GM23338 (cell line): ENCODE data around the gene POLR2B. TPM values are rescaled to one million over a fixed set of nuclear protein-coding genes. Genes with fewer than 3 reads are reported as not detected.

Source experiments
- ATAC-seq: fragments of 200-7000 bp; cut with Tn5 transposase; 3 replicates; pipeline ENCODE4 v1.9.1; 2020
- DNase-seq: peaks from one replicate; pipeline ENCODE4 v3.0.0-alpha.2; 2015; ENCODE audit warnings: low spot score
- H2AFZ ChIP-seq: fragments of 200-600 bp; sonication (generic); 2 replicates; pipeline ENCODE4 v1.8.0; 2016; ENCODE audit warnings: antibody characterized with exemption, mild to moderate bottlenecking, moderate library complexity
- H3F3A ChIP-seq: fragments of 200-600 bp; sonication (generic); replicated peaks from 2 replicates; pipeline ENCODE4 v1.8.0; 2017; ENCODE audit warnings: antibody characterized with exemption, mixed run types, low read depth
- H3K27ac ChIP-seq: fragments of 200-600 bp; sonication (generic); 2 replicates; pipeline ENCODE4 v1.6.1; 2016; ENCODE audit warnings: low read depth
- H3K27me3 ChIP-seq: fragments of 200-600 bp; sonication (generic); 2 replicates; pipeline ENCODE4 v1.8.0; 2016; ENCODE audit warnings: mild to moderate bottlenecking, mixed run types, moderate library complexity; ENCODE audit not compliant: insufficient read depth
- H3K36me3 ChIP-seq: fragments of 200-600 bp; sonication (generic); 2 replicates; pipeline ENCODE4 v1.8.0; 2016; ENCODE audit warnings: mild to moderate bottlenecking; ENCODE audit not compliant: insufficient read depth
- H3K4me1 ChIP-seq: fragments of 200-600 bp; sonication (generic); 2 replicates; pipeline ENCODE4 v1.8.0; 2016; ENCODE audit warnings: mild to moderate bottlenecking, moderate library complexity; ENCODE audit not compliant: insufficient read depth
- H3K4me2 ChIP-seq: fragments of 200-600 bp; sonication (generic); 2 replicates; pipeline ENCODE4 v1.7.1; 2017; ENCODE audit warnings: mixed run types
- H3K4me3 ChIP-seq: fragments of 200-600 bp; sonication (generic); 2 replicates; pipeline ENCODE4 v1.6.1; 2016; ENCODE audit warnings: mixed run types
- H3K79me2 ChIP-seq: fragments of 200-600 bp; sonication (generic); replicated peaks from 2 replicates; pipeline ENCODE4 v1.8.0; 2017; ENCODE audit warnings: mild to moderate bottlenecking; ENCODE audit not compliant: insufficient read depth
- H3K9me2 ChIP-seq: fragments of 200-600 bp; sonication (generic); 2 replicates; pipeline ENCODE4 v1.8.0; 2017; ENCODE audit not compliant: insufficient read depth
- H4K20me1 ChIP-seq: fragments of 200-600 bp; sonication (generic); replicated peaks from 2 replicates; pipeline ENCODE4 v1.8.0; 2017; ENCODE audit warnings: mild to moderate bottlenecking; ENCODE audit not compliant: insufficient read depth
- H3K27ac Mint-ChIP-seq: 2 replicates; pipeline ENCODE4 v1.8.0; 2020; ENCODE audit warnings: inconsistent platforms, mild to moderate bottlenecking, moderate library complexity, mixed read lengths
- H3K27me3 Mint-ChIP-seq: 3 replicates; pipeline ENCODE4 v1.8.0; 2022; ENCODE audit warnings: low read depth, mild to moderate bottlenecking, moderate library complexity, mixed read lengths, inconsistent platforms; ENCODE audit not compliant: insufficient read depth, poor library complexity
- H3K36me3 Mint-ChIP-seq: 3 replicates; pipeline ENCODE4 v1.8.0; 2021; ENCODE audit warnings: low read depth, mild to moderate bottlenecking, inconsistent platforms, moderate library complexity, mixed read lengths
- H3K4me1 Mint-ChIP-seq: 3 replicates; pipeline ENCODE4 v1.8.0; 2020; ENCODE audit warnings: mild to moderate bottlenecking, inconsistent platforms, mixed read lengths
- H3K4me3 Mint-ChIP-seq: 3 replicates; pipeline ENCODE4 v1.8.0; 2021; ENCODE audit warnings: moderate library complexity, mild to moderate bottlenecking, inconsistent platforms, mixed read lengths
- H3K9me3 Mint-ChIP-seq: 3 replicates; pipeline ENCODE4 v1.8.0; 2020; ENCODE audit warnings: moderate library complexity, mild to moderate bottlenecking, inconsistent platforms, mixed read lengths
- CREB1 ChIP-seq: fragments of 250-450 bp; sonication (Bioruptor Pico); IDR thresholded peaks from 2 replicates; pipeline ENCODE4 v1.5.0; 2020; ENCODE audit warnings: low read depth, mild to moderate bottlenecking, moderate library complexity
- ETS1 ChIP-seq: IDR thresholded peaks from 2 replicates; pipeline ENCODE4 v1.6.1; 2016; ENCODE audit warnings: antibody characterized with exemption
- EZH2phosphoT487 ChIP-seq: fragments of 200-600 bp; sonication (generic); IDR thresholded peaks from one replicate; pipeline ENCODE4 v1.8.1; 2018; ENCODE audit warnings: antibody characterized with exemption; ENCODE audit not compliant: unreplicated experiment
- NANOG ChIP-seq: IDR thresholded peaks from 2 replicates; pipeline ENCODE4 v1.6.1; 2016; ENCODE audit warnings: antibody characterized with exemption, borderline replicate concordance
- STAT1 ChIP-seq: IDR thresholded peaks from one replicate; pipeline ENCODE4 v1.6.1; 2016; ENCODE audit warnings: antibody characterized with exemption; ENCODE audit not compliant: unreplicated experiment
- ZNF114 ChIP-seq: fragments of 250-450 bp; sonication (Bioruptor Pico); IDR thresholded peaks from 2 replicates; pipeline ENCODE4 v1.5.0; 2020; ENCODE audit warnings: mild to moderate bottlenecking, moderate library complexity
- ZNF462 ChIP-seq: fragments of 250-450 bp; sonication (Bioruptor Pico); IDR thresholded peaks from 2 replicates; pipeline ENCODE4 v1.5.0; 2020; ENCODE audit warnings: mild to moderate bottlenecking, moderate library complexity
- polyA plus RNA-seq: library from polyadenylated mRNA; unstranded; fragments of >200 nt; fragmentation: Nextera tagmentation; extraction: Ambion mirVana; gene quantifications from 2 replicates; pipeline ENCODE4 v1.2.1, GENCODE V29; 2016
- total RNA-seq: library from RNA; depleted of rRNA; stranded (reverse); fragments of >200 nt; shearing (Covaris generic); gene quantifications from 2 replicates; pipeline ENCODE4 v1.2.3, GENCODE V29; 2014
- TF ChIP-seq, protein P1 (sequence below), 2 experiments: fragments of 200-600 bp in 1 of 2; sonication (generic) in 1 of 2; conservative IDR thresholded peaks; 2 replicates each; pipeline versions ENCODE4 v1.5.1 to v1.6.1; 2016 to 2017; ENCODE audit warnings: antibody characterized with exemption in 2 of 2, low read depth in 2 of 2, mild to moderate bottlenecking in 2 of 2, moderate library complexity in 1 of 2
- TF ChIP-seq, protein P2 (sequence below): IDR thresholded peaks from one replicate; pipeline ENCODE4 v1.6.1; 2018; ENCODE audit warnings: antibody characterized with exemption; ENCODE audit not compliant: unreplicated experiment

The POLR2B gene
- total and polyA plus RNA-seq, 2 experiments from 2014 or later = 56.5 to 165 TPM

- TF ChIP-seq, protein P1, sequence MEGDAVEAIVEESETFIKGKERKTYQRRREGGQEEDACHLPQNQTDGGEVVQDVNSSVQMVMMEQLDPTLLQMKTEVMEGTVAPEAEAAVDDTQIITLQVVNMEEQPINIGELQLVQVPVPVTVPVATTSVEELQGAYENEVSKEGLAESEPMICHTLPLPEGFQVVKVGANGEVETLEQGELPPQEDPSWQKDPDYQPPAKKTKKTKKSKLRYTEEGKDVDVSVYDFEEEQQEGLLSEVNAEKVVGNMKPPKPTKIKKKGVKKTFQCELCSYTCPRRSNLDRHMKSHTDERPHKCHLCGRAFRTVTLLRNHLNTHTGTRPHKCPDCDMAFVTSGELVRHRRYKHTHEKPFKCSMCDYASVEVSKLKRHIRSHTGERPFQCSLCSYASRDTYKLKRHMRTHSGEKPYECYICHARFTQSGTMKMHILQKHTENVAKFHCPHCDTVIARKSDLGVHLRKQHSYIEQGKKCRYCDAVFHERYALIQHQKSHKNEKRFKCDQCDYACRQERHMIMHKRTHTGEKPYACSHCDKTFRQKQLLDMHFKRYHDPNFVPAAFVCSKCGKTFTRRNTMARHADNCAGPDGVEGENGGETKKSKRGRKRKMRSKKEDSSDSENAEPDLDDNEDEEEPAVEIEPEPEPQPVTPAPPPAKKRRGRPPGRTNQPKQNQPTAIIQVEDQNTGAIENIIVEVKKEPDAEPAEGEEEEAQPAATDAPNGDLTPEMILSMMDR (conservative IDR thresholded peaks at IDR 0.05; ENCODE audit: low read depth in 2 of 2) = no peak
- no peak for TF ChIP-seq EZH2phosphoT487
- TF ChIP-seq ZNF114 (CRISPR knock-in tag) = no peak
- TF ChIP-seq, protein P2, sequence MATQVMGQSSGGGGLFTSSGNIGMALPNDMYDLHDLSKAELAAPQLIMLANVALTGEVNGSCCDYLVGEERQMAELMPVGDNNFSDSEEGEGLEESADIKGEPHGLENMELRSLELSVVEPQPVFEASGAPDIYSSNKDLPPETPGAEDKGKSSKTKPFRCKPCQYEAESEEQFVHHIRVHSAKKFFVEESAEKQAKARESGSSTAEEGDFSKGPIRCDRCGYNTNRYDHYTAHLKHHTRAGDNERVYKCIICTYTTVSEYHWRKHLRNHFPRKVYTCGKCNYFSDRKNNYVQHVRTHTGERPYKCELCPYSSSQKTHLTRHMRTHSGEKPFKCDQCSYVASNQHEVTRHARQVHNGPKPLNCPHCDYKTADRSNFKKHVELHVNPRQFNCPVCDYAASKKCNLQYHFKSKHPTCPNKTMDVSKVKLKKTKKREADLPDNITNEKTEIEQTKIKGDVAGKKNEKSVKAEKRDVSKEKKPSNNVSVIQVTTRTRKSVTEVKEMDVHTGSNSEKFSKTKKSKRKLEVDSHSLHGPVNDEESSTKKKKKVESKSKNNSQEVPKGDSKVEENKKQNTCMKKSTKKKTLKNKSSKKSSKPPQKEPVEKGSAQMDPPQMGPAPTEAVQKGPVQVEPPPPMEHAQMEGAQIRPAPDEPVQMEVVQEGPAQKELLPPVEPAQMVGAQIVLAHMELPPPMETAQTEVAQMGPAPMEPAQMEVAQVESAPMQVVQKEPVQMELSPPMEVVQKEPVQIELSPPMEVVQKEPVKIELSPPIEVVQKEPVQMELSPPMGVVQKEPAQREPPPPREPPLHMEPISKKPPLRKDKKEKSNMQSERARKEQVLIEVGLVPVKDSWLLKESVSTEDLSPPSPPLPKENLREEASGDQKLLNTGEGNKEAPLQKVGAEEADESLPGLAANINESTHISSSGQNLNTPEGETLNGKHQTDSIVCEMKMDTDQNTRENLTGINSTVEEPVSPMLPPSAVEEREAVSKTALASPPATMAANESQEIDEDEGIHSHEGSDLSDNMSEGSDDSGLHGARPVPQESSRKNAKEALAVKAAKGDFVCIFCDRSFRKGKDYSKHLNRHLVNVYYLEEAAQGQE = no peak
- no peak for TF ChIP-seq NANOG
- no peak for TF ChIP-seq ETS1
- no peak for TF ChIP-seq CREB1
These were observed 40.3 kb downstream of the POLR2B start (continued) for GRCh38 chr4:57018980-57019379.

DNA sequence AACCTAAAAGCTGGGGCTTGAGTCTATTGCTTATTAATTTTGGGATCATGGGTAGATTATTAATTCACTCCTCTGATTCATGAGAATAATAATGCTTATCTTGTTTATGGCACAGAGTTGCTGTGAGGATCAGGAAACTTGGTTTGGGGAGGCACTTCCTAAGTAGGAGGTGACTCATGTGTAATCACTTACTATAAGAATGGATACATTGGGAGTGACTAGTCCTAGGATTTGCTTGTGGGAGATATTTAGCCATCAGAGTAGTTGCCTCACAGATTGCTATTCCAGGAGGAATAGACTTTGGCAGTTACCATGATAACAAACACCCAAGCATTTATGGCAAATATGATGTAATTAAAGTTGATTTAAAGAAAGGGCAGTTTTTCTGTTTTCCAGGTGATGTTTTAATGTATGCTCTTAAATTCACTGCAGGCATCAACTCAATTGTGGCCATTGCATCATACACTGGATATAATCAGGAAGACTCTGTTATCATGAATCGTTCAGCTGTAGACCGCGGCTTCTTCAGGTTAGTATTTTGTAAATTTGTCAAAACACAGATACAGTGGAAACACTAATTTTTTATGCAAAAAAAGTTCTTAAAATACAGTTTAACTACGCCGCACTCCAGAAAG lies 41.9 kb downstream of the POLR2B start:
- Histone ChIP-seq H3K4me1 (no peaks in the 10 kb centered on the region), H4K20me1 (peaks cover 20% of the 10 kb centered on the region), H3K36me3 (peaks cover 69% of the 10 kb centered on the region), H3K27ac (no peak overlapping the region), H3F3A (no peaks in the 10 kb centered on the region), H3K4me2 (no peak overlapping the region), H2AFZ (no peak overlapping the region), H3K27me3 (no peaks in the 10 kb centered on the region), H3K9me2 (no peaks in the 10 kb centered on the region), H3K79me2 (no peaks in the 10 kb centered on the region), H3K4me3 (no peak overlapping the region)
- Mint-ChIP-seq H3K27me3 (no peaks in the 10 kb centered on the region), H3K4me3 (no peak overlapping the region), H3K9me3 (no peaks in the 10 kb centered on the region), H3K4me1 (no peaks in the 10 kb centered on the region), H3K27ac (no peak overlapping the region; the same call in 1 of the 2 replicates), H3K36me3 (peaks cover 86% of the 10 kb centered on the region)
- no peak for DNase-seq
- ATAC-seq = no peak
- no peak for TF ChIP-seq ETS1
- no peak for TF ChIP-seq STAT1
- no peak for TF ChIP-seq ZNF462 (CRISPR knock-in tag)
